ENCODE data around the gene DCTPP1. TPM values are rescaled to one million over a fixed set of nuclear protein-coding genes. Genes with fewer than 3 reads are reported as not detected.

The DCTPP1 gene
- total and polyA plus RNA-seq, 2 of the 13 experiments (the other 11 are each of a cell fraction or from before 2014, with no cell fraction given): 54.8 to 74.4 TPM

GRCh38 chr16:30397776-30398660 lies 31.8 kb downstream of the DCTPP1 start:
- H3K4me1 ChIP-seq (ENCODE audit: insufficient read depth, low read length): peaks cover 60% of the 10 kb centered on the region
- TF ChIP-seq ZNF75D (CRISPR knock-in tag; IDR thresholded peaks at IDR 0.05; ENCODE audit: borderline replicate concordance) (no peak), SP2 (CRISPR knock-in tag; IDR thresholded peaks at IDR 0.05) (no peak), ZSCAN30 (CRISPR knock-in tag; IDR thresholded peaks at IDR 0.05) (no peak), RBFOX2 (IDR thresholded peaks at IDR 0.05; ENCODE audit: low read depth, low read length) (peak; percentile 13), SP5 (CRISPR knock-in tag; IDR thresholded peaks at IDR 0.05; ENCODE audit: borderline replicate concordance, low read depth) (no peak)

GRCh38 chr16:30397056-30397455 lies 32.8 kb downstream of the DCTPP1 start:
- Histone ChIP-seq H3K4me3 (replicated peaks in 1 of 3; ENCODE audit: insufficient read depth in 1 of 3, low read depth in 2 of 3, low read length in 3 of 3) (no peak overlapping the region), H2AFZ (ENCODE audit: low read length) (no peak overlapping the region), H3K9me3 (ENCODE audit: low read length) (no peaks in the 10 kb centered on the region), H3K9ac (ENCODE audit: insufficient read depth, low read depth, low read length) (no peak overlapping the region), H3K27ac (ENCODE audit: extremely low read length, insufficient read depth, low read length) (no peak overlapping the region), H3K36me3 (replicated peaks in 1 of 2; ENCODE audit: control insufficient read depth in 1 of 2, insufficient read depth in 2 of 2, low read length in 2 of 2) (peaks cover 3 to 17% of the 10 kb centered on the region in 2 experiments; a peak in 4 of 5 replicates), H3K79me2 (ENCODE audit: insufficient read depth, low read length) (peaks cover 17% of the 10 kb centered on the region), H3K4me2 (ENCODE audit: low read depth, low read length) (peak overlapping the region; percentile 99), H3K4me1 (ENCODE audit: insufficient read depth, low read length) (peaks cover 50% of the 10 kb centered on the region), H3K27me3 (ENCODE audit: control insufficient read depth in 1 of 2, insufficient read depth in 2 of 2, low read length in 2 of 2) (no peaks in the 10 kb centered on the region), H4K20me1 (ENCODE audit: insufficient read depth, low read length) (no peaks in the 10 kb centered on the region; the same call in 1 of the 2 replicates)
- intact Hi-C loops (cut with micrococcal nuclease; ENCODE audit: unreplicated experiment) (no loop called here), in situ Hi-C loops (cut with HindIII; ENCODE audit: extremely low pct_ligation_motif_present, low pct_unique_long_range_greater_than_20kb) (no loop called here)
- DNase-seq (ENCODE audit: low spot score) (no peak), ATAC-seq (no peak), FAIRE-seq (no peak)
- no TSS peak for BruUV-seq (replicated peaks)
- CTCF ChIA-PET (ENCODE audit: low intra/inter-chr PET ratio, low total read pairs): interaction anchor here (2.6 kb wide), 1 partner anchor 12 kb away, joined by 20 read pairs; no protein-coding TSS in a partner anchor
- POLR2A ChIA-PET: interaction anchor here (0.7 to 2.9 kb wide), 2 partner anchors 11 to 95 kb away, joined by 3 to 16 read pairs; partner anchors contain the start of gene ZNF771
- 97% methylated on average over 4 of the region's 4 CpGs for WGBS (ENCODE audit: low lambda C conversion rate)
- TF ChIP-seq ZNF224 (CRISPR knock-in tag; IDR thresholded peaks at IDR 0.05): no peak
- TF ChIP-seq TRIM22 (IDR thresholded peaks at IDR 0.05): no peak
- no peak for TF ChIP-seq ZNF274 (CRISPR knock-in tag; IDR thresholded peaks at IDR 0.05)
- no peak for TF ChIP-seq ZNF816 (CRISPR knock-in tag; IDR thresholded peaks at IDR 0.05; ENCODE audit: borderline replicate concordance)
- no peak for TF ChIP-seq PLSCR1 (CRISPR knock-in tag; IDR thresholded peaks at IDR 0.05; ENCODE audit: borderline replicate concordance)
- TF ChIP-seq FLYWCH1 (CRISPR knock-in tag; IDR thresholded peaks at IDR 0.05): no peak
- TF ChIP-seq ZNF530 (CRISPR knock-in tag; IDR thresholded peaks at IDR 0.05; ENCODE audit: low read depth): no peak
- TF ChIP-seq CHD2 (IDR thresholded peaks at IDR 0.05; ENCODE audit: low read depth, low read length): no peak
- TF ChIP-seq ZNF275 (CRISPR knock-in tag; IDR thresholded peaks at IDR 0.05; ENCODE audit: borderline replicate concordance): no peak

More at GRCh38 chr16:30397776-30398660, 31.8 kb downstream of the DCTPP1 start:
- FAIRE-seq (no peak), DNase-seq (ENCODE audit: low spot score) (no peak), ATAC-seq (no peak)
- Histone ChIP-seq H3K9me3 (ENCODE audit: low read length) (no peaks in the 10 kb centered on the region), H3K79me2 (ENCODE audit: insufficient read depth, low read length) (peaks cover 17% of the 10 kb centered on the region), H3K27me3 (ENCODE audit: control insufficient read depth in 1 of 2, insufficient read depth in 2 of 2, low read length in 2 of 2) (no peaks in the 10 kb centered on the region), H3K4me2 (ENCODE audit: low read depth, low read length) (no peak overlapping the region), H3K9ac (ENCODE audit: insufficient read depth, low read depth, low read length) (no peak overlapping the region), H3K27ac (ENCODE audit: extremely low read length, insufficient read depth, low read length) (no peak overlapping the region), H3K36me3 (replicated peaks in 1 of 2; ENCODE audit: control insufficient read depth in 1 of 2, insufficient read depth in 2 of 2, low read length in 2 of 2) (peaks cover 3 to 17% of the 10 kb centered on the region in 2 experiments; a peak in 4 of 5 replicates), H4K20me1 (ENCODE audit: insufficient read depth, low read length) (no peaks in the 10 kb centered on the region; the same call in 1 of the 2 replicates), H3K4me3 (replicated peaks in 1 of 3; ENCODE audit: insufficient read depth in 1 of 3, low read depth in 2 of 3, low read length in 3 of 3) (no peak overlapping the region), H2AFZ (ENCODE audit: low read length) (no peak overlapping the region)
- 98% methylated on average over 28 of the region's 42 CpGs for WGBS (ENCODE audit: low lambda C conversion rate)
- ChIA-PET CTCF (ENCODE audit: low intra/inter-chr PET ratio, low total read pairs) (no interaction called here), POLR2A (interaction anchor here (2.9 kb wide), 1 partner anchor 10 kb away, joined by 16 read pairs; the partner anchor contains the start of gene ZNF771)
- intact Hi-C loops (cut with micrococcal nuclease; ENCODE audit: unreplicated experiment) (no loop called here), in situ Hi-C loops (cut with HindIII; ENCODE audit: extremely low pct_ligation_motif_present, low pct_unique_long_range_greater_than_20kb) (no loop called here)
- no TSS peak for BruUV-seq (replicated peaks)

All from HepG2 (cell line).